NCI-H2029 treated with DMSO at 0.1 percent for 48 hours (cell line): ENCODE results near the gene DKK3.

Source experiments
- DNase-seq: peaks from one replicate; lab custom pipeline; 2025; lab: John Stamatoyannopoulos, UW

DKK3 gene

DNA sequence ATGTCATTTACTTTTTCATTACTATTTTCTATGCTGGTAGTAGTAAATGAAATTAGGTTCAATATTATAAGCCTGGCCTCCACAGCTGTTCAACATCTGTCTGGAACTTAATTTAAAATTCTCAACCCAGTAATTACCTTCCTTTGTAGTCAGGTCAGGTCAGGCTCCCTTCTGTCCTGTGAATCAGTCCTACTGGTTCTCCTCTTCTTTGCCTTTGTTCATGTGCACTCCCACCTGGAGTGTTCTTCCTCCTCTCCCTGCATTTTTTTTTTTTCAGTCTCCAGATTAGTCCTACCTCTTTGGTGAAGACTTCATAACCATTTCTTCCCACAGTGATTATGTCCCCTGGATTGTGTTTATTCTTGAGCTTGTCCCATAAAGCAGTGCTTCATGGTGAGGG, 67.9 kb downstream of the DKK3 start:
- no peak for DNase-seq

DNA sequence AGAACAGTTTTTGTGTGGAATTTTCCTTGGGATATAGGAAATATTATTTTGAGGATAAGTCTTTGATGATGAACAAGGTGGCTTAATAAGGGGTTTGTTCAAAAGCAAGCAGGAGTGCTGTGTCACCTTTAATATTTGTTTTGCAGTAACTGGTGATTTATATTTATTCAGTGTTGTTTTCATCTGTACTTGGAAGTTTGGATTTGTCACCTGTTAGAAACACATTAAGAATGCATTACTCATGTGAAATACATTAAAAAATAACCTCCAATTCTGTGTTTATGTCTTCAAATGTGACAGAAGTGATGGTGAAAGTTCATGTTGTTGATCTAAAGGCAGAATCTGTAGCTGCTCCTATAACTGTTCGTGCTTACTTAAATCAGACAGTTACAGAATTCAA, 70.5 kb downstream of the DKK3 start:
- DNase-seq: no peak

DNA sequence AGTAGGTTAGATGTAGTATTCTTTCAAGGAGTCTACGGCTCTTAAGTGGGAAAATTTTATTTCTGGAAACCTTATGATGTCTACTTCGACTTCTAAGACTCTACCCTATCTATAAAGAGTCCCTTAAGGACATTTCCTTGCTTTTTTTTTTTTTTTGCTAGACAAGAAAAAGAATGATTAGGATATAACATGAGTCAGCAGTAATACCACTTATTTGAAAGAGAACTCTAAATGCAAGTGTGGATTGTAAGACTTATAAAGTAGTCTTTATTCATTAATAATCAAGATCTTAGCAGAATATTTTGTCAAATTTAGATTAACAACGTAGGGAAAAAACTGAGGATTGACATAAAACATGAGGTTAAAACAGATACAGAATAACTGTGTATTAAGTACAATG, 71.0 kb downstream of the DKK3 start:
- DNase-seq: no peak

DNA sequence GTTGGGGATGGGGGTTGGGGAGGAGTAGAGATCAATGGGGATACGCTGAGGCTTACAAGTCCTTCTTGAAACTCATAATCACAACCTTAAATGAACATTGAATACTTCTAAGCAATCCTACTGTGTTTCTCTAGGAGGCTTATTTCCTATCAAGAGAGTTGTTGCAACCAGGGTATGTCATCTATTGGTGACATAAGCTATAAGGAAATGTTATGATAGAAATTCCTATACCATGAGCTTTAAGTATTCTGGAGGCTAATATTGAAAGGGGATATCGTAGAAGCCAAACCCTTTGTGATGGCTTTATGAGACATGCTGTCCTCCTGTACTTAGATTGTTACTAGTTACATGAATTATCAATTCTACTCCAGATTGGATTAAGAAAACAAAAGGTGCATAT, 72.9 kb downstream of the DKK3 start:
- no peak for DNase-seq

DNA sequence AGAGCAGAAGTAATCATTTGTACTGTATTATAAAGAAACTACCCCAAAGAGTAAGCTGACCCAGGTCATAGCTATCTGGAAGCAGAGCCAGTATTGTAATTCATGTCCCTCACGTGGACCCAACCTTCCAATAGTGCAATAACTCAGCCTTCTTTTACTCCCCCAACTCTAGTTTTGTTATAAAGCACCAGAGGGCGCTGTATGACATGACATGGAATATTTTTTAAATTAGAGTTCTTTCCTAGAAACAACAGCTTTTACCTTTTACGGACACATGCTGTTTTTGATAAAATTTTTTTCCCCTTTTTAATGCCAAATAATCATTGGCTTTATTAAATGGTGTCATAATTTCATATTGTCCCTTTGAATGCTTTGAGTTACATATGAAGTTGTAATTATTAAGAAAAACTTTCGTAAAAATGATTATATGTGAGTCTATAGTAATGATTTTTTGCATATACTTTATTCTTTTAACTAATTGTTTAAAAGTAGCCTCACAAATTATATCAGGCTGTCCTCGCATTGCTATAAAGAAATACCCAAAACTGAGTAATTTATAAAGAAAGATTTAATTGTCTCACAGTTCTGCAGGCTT, 76.9 kb downstream of the DKK3 start:
- DNase-seq: peak; percentile 11

DNA sequence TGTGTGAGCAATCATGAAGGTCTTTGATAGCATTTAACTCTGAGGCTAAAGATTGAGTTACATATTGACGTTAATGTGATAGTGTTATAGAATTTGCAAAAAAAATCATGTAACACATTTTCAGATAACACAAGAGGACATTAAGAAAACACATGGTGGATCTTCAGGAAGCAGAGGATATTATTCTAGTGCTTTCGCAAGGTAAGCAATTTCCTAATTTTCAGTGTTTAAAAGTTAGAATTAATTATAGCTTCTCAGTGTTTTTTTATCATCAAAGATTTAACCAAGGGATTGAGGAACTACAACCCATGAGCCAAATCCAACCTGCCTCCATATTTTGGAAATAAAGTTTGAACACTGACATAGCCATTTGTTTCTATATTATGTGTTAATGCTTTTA, 78.5 kb downstream of the DKK3 start:
- no peak for DNase-seq

DNA sequence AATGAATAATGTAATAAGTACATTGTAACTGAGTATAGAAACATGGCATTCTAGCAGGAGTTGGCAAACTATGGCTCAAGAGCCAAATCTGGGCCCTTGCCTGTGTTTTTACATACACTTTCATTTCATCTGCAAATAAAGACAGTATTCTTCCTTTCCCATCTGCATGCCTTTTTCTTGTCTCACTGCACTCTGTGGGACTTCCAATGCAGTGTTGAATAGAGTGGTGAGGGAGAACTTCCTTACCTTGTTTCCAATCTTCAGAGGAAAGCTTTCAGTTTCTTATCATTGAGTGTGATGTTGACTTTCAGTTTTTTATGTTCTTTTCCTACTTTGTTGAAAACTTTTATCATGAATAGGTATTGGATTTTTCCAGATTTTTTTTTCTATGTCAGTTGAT, 84.6 kb downstream of the DKK3 start:
- no peak for DNase-seq

DNA sequence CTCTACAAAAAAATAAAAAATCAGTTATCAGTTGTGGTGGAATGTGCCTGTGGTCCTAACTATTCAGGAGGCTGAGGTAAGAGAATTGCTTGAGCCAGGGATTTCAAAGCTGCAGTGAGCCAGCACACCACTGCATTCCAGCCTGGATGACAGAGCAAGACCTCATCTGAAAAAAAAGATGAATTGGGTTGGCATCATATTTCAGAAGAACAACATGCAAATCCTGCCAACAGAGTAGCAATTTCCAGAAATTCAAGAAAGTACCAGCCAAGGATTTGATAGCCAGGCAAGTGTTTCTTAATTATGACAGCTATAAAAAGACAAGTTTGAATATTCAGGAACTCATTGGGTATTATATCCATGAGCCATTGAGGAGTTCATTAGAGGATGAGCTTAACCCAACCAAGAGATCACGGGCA, 91.4 kb downstream of the DKK3 start:
- DNase-seq: no peak

DNA sequence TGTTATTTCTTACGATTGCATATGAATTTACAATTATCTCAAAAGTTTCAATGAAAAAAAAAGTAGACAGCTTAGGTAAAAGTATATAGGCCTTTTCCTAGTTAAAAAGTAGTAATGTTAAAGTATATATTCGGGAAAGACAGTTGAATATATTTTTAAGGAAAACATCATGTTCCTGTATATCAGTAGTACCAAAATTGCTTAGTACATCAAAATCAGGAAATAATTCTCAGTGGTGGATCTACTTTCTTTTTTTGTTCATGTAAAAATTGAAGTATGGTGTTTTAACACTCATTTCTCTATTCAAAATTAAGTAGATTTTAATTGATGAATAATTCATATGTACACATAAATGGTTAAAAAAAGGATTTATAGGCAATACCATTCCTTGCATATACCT, 92.8 kb downstream of the DKK3 start:
- no peak for DNase-seq

DNA sequence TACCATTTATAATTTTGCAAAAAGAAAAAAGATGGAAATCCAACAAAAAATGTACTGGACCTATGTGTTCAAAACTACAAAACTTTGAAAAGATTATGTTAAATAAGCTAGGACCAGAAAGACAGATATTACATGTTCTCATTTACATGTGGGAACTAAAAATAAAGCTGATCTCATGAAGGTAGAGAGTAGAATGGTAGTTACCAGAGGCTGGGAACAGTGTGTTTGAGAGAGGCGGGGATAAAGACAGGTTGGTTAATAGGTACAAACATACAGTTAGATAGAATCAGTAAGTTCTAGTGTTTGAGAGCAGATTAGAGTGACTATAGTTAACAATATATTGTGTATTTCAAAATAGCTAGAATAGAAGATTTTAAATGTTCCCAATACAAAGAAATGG, 95.0 kb downstream of the DKK3 start:
- DNase-seq: no peak
